HEK293T (cell line): ENCODE data around the gene ASAP2.

Experiments
- FOXA1 ChIP-seq: fragments of 450-650 bp; IDR thresholded peaks from 2 replicates; pipeline ENCODE4 v1.6.1; 2016; ENCODE audit warnings: mild to moderate bottlenecking
- FOXK2 ChIP-seq: fragments of 450-650 bp; IDR thresholded peaks from 2 replicates; pipeline ENCODE4 v1.6.1; 2016; ENCODE audit warnings: mild to moderate bottlenecking
- HDGF ChIP-seq: fragments of 450-650 bp; IDR thresholded peaks from 2 replicates; pipeline ENCODE4 v1.6.1; 2017; ENCODE audit warnings: antibody characterized with exemption, borderline replicate concordance
- LEF1 ChIP-seq: fragments of 450-650 bp; IDR thresholded peaks from 2 replicates; pipeline ENCODE4 v1.6.1; 2017; ENCODE audit warnings: mild to moderate bottlenecking, borderline replicate concordance
- SUZ12 ChIP-seq: fragments of 450-650 bp; IDR thresholded peaks from 2 replicates; pipeline ENCODE4 v1.6.1; 2016; ENCODE audit warnings: mild to moderate bottlenecking
- ZNF384 ChIP-seq: fragments of 450-650 bp; IDR thresholded peaks from 2 replicates; pipeline ENCODE4 v1.6.1; 2016

DNA sequence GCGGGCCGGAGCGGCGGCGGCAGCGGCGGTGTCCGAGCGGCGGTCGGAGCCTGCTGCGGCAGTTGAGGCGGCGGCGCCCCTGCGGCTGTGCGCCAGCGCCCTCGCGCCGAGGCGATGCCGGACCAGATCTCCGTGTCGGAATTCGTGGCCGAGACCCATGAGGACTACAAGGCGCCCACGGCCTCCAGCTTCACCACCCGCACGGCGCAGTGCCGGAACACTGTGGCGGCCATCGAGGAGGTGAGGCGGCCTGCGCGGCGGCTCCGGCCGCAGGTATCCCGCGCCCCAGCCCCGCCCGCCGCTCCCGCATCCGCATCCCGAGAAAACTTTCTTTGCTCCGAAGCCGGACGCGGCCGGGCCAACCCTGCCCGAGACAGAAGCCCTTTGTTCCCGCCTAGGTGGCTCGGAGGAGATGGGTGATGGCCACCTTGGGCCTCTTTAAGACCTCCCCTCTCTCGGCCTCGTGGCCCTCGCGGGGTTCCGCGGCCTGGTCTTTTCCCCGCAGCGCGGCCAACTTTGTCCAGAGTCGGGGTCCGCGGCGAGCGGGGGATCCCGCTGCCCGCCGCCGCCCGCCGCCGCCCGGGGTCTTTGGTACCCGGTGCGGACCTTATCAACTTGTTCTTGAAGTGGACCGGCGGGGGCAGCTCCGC, 504 bp downstream of the ASAP2 start:
- no peak for TF ChIP-seq FOXK2
- no peak for TF ChIP-seq FOXA1
- no peak for TF ChIP-seq HDGF
- no peak for TF ChIP-seq SUZ12
- TF ChIP-seq ZNF384, result no peak
- TF ChIP-seq LEF1, result no peak
